ES-I3 (cell line): ENCODE data around the gene LARP6.
"Not testable (repeated sequence)": the region's sequence is repeated elsewhere in the genome, so short reads cannot be mapped to it uniquely, and the experiment has no call there.

ENCODE experiments used
- H3K36me3 ChIP-seq: 2 replicates; pipeline ENCODE4 v1.6.1; 2013; ENCODE audit warnings: mild to moderate bottlenecking, low read length, control low read depth, moderate library complexity; ENCODE audit not compliant: insufficient read depth
- H3K4me1 ChIP-seq: 2 replicates; pipeline ENCODE4 v1.6.1; 2013; ENCODE audit warnings: mild to moderate bottlenecking, control low read depth, low read length; ENCODE audit not compliant: insufficient read depth
- H3K9ac ChIP-seq: 2 replicates; pipeline ENCODE4 v1.6.1; 2013; ENCODE audit warnings: low read depth, mild to moderate bottlenecking, low read length, moderate library complexity
- H3K9me3 ChIP-seq: 2 replicates; pipeline ENCODE4 v1.6.1; 2013; ENCODE audit warnings: mild to moderate bottlenecking, low read length, moderate library complexity; ENCODE audit not compliant: control insufficient read depth, insufficient read depth

Gene LARP6

GRCh38 chr15:70829371-70830166 is 24.4 kb downstream of the LARP6 start:
- Histone ChIP-seq H3K9ac (no peak overlapping the region), H3K4me1 (peaks cover 16% of the 10 kb centered on the region), H3K36me3 (no peaks in the 10 kb centered on the region), H3K9me3 (no peaks in the 10 kb centered on the region)

GRCh38 chr15:70827721-70828120 is 26.2 kb downstream of the LARP6 start:
- H3K4me1 ChIP-seq, result peaks cover 4% of the 10 kb centered on the region; the same call in 1 of the 2 replicates
- no peak overlapping the region for H3K9ac ChIP-seq
- H3K9me3 ChIP-seq, result no peaks in the 10 kb centered on the region
- H3K36me3 ChIP-seq, result no peaks in the 10 kb centered on the region

GRCh38 chr15:70826634-70827033 is 27.3 kb downstream of the LARP6 start:
- H3K4me1 ChIP-seq, result peaks cover 4% of the 10 kb centered on the region; the same call in 1 of the 2 replicates
- H3K36me3 ChIP-seq, result no peaks in the 10 kb centered on the region
- no peaks in the 10 kb centered on the region for H3K9me3 ChIP-seq
- H3K9ac ChIP-seq, result no peak overlapping the region

GRCh38 chr15:70825841-70826240 is 28.1 kb downstream of the LARP6 start:
- no peaks in the 10 kb centered on the region for H3K9me3 ChIP-seq
- no peaks in the 10 kb centered on the region for H3K36me3 ChIP-seq
- peaks cover 4% of the 10 kb centered on the region; the same call in 1 of the 2 replicates for H3K4me1 ChIP-seq
- H3K9ac ChIP-seq, result no peak overlapping the region

- Histone ChIP-seq H3K36me3 (no peaks in the 10 kb centered on the region), H3K4me1 (peaks cover 4% of the 10 kb centered on the region; the same call in 1 of the 2 replicates), H3K9ac (no peak overlapping the region), H3K9me3 (peaks cover 3% of the 10 kb centered on the region; the same call in 1 of the 2 replicates)
Measured at GRCh38 chr15:70823196-70823595, 30.8 kb downstream of the LARP6 start.

- Histone ChIP-seq H3K36me3 (no peaks in the 10 kb centered on the region), H3K4me1 (no peaks in the 10 kb centered on the region; the same call in 1 of the 2 replicates), H3K9ac (no peak overlapping the region)
Measured at GRCh38 chr15:70820214-70820613, 33.7 kb downstream of the LARP6 start.

GRCh38 chr15:70818580-70818979 is 35.4 kb downstream of the LARP6 start:
- Histone ChIP-seq H3K9me3 (peaks cover 3% of the 10 kb centered on the region; the same call in 1 of the 2 replicates), H3K4me1 (no peaks in the 10 kb centered on the region; the same call in 1 of the 2 replicates), H3K9ac (no peak overlapping the region), H3K36me3 (no peaks in the 10 kb centered on the region)

More at GRCh38 chr15:70820214-70820613, 33.7 kb downstream of the LARP6 start:
- H3K9me3 ChIP-seq, result peaks cover 3% of the 10 kb centered on the region; the same call in 1 of the 2 replicates

GRCh38 chr15:70817266-70817665 is 36.7 kb downstream of the LARP6 start:
- no peaks in the 10 kb centered on the region for H3K36me3 ChIP-seq
- H3K9me3 ChIP-seq, result peaks cover 3% of the 10 kb centered on the region; the same call in 1 of the 2 replicates
- H3K4me1 ChIP-seq, result no peaks in the 10 kb centered on the region; the same call in 1 of the 2 replicates
- H3K9ac ChIP-seq, result no peak overlapping the region

GRCh38 chr15:70815604-70816003 is 38.4 kb downstream of the LARP6 start:
- no peaks in the 10 kb centered on the region; the same call in 1 of the 2 replicates for H3K4me1 ChIP-seq
- H3K36me3 ChIP-seq, result no peaks in the 10 kb centered on the region
- H3K9ac ChIP-seq, result no peak overlapping the region
- H3K9me3 ChIP-seq, result peaks cover 3% of the 10 kb centered on the region; the same call in 1 of the 2 replicates

GRCh38 chr15:70815011-70815410 is 38.9 kb downstream of the LARP6 start:
- not testable (repeated sequence) for H3K9ac ChIP-seq, H3K36me3 ChIP-seq, H3K9me3 ChIP-seq, H3K4me1 ChIP-seq

GRCh38 chr15:70812827-70813364 is 41.1 kb downstream of the LARP6 start:
- Histone ChIP-seq H3K4me1 (no peaks in the 10 kb centered on the region; the same call in 1 of the 2 replicates), H3K9ac (no peak overlapping the region), H3K36me3 (no peaks in the 10 kb centered on the region), H3K9me3 (no peaks in the 10 kb centered on the region)

GRCh38 chr15:70810916-70811578 is 42.9 kb downstream of the LARP6 start:
- Histone ChIP-seq H3K36me3 (no peaks in the 10 kb centered on the region), H3K9ac (no peak overlapping the region), H3K9me3 (no peaks in the 10 kb centered on the region), H3K4me1 (no peaks in the 10 kb centered on the region; the same call in 1 of the 2 replicates)

- no peak overlapping the region for H3K9ac ChIP-seq
- H3K36me3 ChIP-seq, result no peaks in the 10 kb centered on the region
- H3K9me3 ChIP-seq, result peaks cover 8% of the 10 kb centered on the region; the same call in 1 of the 2 replicates
- H3K4me1 ChIP-seq, result peaks cover 3% of the 10 kb centered on the region; the same call in 1 of the 2 replicates
Measured at GRCh38 chr15:70806992-70807712, 46.8 kb downstream of the LARP6 start.

- H3K4me1 ChIP-seq, H3K9ac ChIP-seq, H3K9me3 ChIP-seq, H3K36me3 ChIP-seq: not testable (repeated sequence)
Measured at GRCh38 chr15:70804388-70804787, 49.6 kb downstream of the LARP6 start.
